DOHH2 (cell line): ENCODE data around the gene FUT3.

ENCODE experiments used
- H3F3A ChIP-seq: fragments of 200-600 bp; sonication (generic), shearing (Covaris generic); 2 replicates; pipeline ENCODE4 v1.6.0; 2016; ENCODE audit warnings: antibody characterized with exemption, mild to moderate bottlenecking; ENCODE audit not compliant: control insufficient read depth, insufficient read depth
- H3K27ac ChIP-seq: fragments of 200-600 bp; sonication (generic); 2 replicates; pipeline ENCODE4 v1.5.1; 2014; ENCODE audit warnings: low read depth, mild to moderate bottlenecking, low read length, moderate library complexity
- H3K27me3 ChIP-seq: fragments of 200-600 bp; sonication (generic); 2 replicates; pipeline ENCODE4 v1.6.1; 2014; ENCODE audit warnings: mild to moderate bottlenecking, low read length, mixed read lengths; ENCODE audit not compliant: control insufficient read depth
- H3K36me3 ChIP-seq: fragments of 200-600 bp; sonication (generic); 2 replicates; pipeline ENCODE4 v1.6.1; 2014; ENCODE audit warnings: mild to moderate bottlenecking, low read length, moderate library complexity, mixed read lengths; ENCODE audit not compliant: control insufficient read depth
- H3K4me1 ChIP-seq: fragments of 200-600 bp; sonication (generic); 2 replicates; pipeline ENCODE4 v1.6.1; 2014; ENCODE audit warnings: mild to moderate bottlenecking, low read length, mixed read lengths; ENCODE audit not compliant: control insufficient read depth
- H3K4me2 ChIP-seq: fragments of 200-600 bp; sonication (generic); 2 replicates; pipeline ENCODE4 v1.6.0; 2014; ENCODE audit warnings: mild to moderate bottlenecking, low read length, moderate library complexity
- H3K4me3 ChIP-seq: fragments of 200-600 bp; sonication (generic); 2 replicates; pipeline ENCODE4 v1.5.1; 2014; ENCODE audit warnings: mild to moderate bottlenecking, low read length, mixed read lengths
- H3K79me2 ChIP-seq: fragments of 200-600 bp; sonication (generic); 2 replicates; pipeline ENCODE4 v1.6.1; 2014; ENCODE audit warnings: mild to moderate bottlenecking, low read length, mixed read lengths; ENCODE audit not compliant: control insufficient read depth
- H3K9me2 ChIP-seq: fragments of 200-600 bp; sonication (generic); replicated peaks from 2 replicates; pipeline ENCODE4 v1.6.1; 2014; ENCODE audit warnings: mild to moderate bottlenecking, low read length, mixed read lengths; ENCODE audit not compliant: control insufficient read depth
- H3K9me3 ChIP-seq: fragments of 200-600 bp; sonication (generic); 2 replicates; pipeline ENCODE4 v1.6.1; 2014; ENCODE audit warnings: antibody characterized with exemption, low read length, mixed read lengths; ENCODE audit not compliant: control insufficient read depth, insufficient read depth
- H4K20me1 ChIP-seq: fragments of 200-600 bp; sonication (generic); 2 replicates; pipeline ENCODE4 v1.6.0; 2014; ENCODE audit warnings: low read depth, mild to moderate bottlenecking, antibody characterized with exemption, low read length, moderate library complexity; ENCODE audit not compliant: control insufficient read depth, insufficient read depth
- EZH2phosphoT487 ChIP-seq: fragments of 200-600 bp; sonication (generic); IDR thresholded peaks from 2 replicates; pipeline ENCODE4 v1.6.1; 2017; ENCODE audit warnings: borderline replicate concordance, mild to moderate bottlenecking, antibody characterized with exemption, low read length, moderate library complexity, mixed read lengths
- TF ChIP-seq, protein P1 (sequence below): fragments of 200-600 bp; sonication (generic); IDR thresholded peaks from one replicate; pipeline ENCODE4 v1.5.1; 2014; ENCODE audit warnings: antibody characterized with exemption, mild to moderate bottlenecking, low read depth, low read length; ENCODE audit not compliant: poor library complexity, severe bottlenecking

The FUT3 gene

DNA sequence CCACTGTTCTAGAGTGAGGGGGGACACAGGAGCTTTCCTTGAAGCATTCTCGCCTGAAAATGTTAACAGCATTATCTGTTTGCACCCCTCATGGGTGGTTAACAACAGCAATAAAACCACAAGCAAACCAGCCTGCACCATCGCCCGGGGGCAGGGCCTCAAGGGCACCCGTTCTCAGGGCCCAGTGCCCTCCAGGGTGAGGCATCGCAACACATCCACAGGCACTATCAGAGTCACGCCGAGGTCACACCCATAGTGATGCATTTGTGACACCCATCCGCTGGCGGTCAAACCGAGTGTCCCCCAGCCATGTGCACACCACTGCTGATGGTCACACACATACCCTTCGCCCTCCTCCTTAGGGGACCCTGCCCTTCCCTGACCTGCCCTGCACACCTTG, 14.5 kb upstream of the FUT3 start:
- no peak for TF ChIP-seq EZH2phosphoT487
- TF ChIP-seq, protein P1, sequence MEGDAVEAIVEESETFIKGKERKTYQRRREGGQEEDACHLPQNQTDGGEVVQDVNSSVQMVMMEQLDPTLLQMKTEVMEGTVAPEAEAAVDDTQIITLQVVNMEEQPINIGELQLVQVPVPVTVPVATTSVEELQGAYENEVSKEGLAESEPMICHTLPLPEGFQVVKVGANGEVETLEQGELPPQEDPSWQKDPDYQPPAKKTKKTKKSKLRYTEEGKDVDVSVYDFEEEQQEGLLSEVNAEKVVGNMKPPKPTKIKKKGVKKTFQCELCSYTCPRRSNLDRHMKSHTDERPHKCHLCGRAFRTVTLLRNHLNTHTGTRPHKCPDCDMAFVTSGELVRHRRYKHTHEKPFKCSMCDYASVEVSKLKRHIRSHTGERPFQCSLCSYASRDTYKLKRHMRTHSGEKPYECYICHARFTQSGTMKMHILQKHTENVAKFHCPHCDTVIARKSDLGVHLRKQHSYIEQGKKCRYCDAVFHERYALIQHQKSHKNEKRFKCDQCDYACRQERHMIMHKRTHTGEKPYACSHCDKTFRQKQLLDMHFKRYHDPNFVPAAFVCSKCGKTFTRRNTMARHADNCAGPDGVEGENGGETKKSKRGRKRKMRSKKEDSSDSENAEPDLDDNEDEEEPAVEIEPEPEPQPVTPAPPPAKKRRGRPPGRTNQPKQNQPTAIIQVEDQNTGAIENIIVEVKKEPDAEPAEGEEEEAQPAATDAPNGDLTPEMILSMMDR: no peak
- no peaks in the 10 kb centered on the region for H3K4me1 ChIP-seq

DNA sequence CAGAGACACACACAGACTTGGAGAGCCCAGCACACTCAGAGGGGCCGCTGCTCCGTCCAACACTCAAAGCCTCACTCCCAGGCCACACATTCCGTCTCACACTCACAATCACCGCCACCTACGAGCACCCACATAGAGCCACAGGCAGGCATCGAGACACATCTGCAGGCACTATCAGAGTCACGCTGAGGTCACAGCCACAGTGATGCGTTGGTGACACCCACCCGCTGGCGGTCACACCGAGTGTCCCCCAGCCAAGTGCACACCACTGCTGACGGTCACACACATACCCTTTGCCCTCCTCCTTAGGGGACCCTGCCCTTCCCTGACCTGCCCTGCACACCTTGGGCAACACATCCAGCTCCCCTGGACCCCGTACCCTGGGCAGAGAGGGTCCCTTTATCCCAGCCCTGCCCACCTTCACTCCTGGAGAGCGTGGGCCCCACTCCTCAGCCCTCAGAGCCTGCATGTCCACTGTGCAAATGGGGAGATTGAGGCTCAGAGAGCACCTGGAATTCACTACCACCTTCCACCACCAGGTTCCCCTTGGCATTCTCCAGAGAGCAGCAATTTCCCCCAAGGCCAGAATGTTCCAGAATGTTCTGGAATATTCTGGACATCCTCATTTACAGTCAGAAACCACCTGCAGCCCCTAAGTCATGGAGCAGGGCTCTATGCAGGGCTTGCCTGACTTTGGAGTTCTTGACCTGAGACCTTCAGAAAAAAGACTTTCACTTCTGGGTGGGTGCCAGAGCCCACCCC, 13.7 kb upstream of the FUT3 start:
- no peak for TF ChIP-seq EZH2phosphoT487
- TF ChIP-seq, protein P1: no peak
- Histone ChIP-seq H3K9me2 (no peaks in the 10 kb centered on the region), H3K27me3 (no peaks in the 10 kb centered on the region)

More for the DNA sequence above, 14.5 kb upstream of the FUT3 start:
- Histone ChIP-seq H3K27me3 (no peaks in the 10 kb centered on the region), H3K9me2 (no peaks in the 10 kb centered on the region), H3K79me2 (no peaks in the 10 kb centered on the region), H3K4me3 (no peak overlapping the region), H3K4me2 (no peak overlapping the region), H3K9me3 (no peaks in the 10 kb centered on the region), H3F3A (no peaks in the 10 kb centered on the region), H3K27ac (no peak overlapping the region), H3K36me3 (no peaks in the 10 kb centered on the region), H4K20me1 (no peaks in the 10 kb centered on the region)

DNA sequence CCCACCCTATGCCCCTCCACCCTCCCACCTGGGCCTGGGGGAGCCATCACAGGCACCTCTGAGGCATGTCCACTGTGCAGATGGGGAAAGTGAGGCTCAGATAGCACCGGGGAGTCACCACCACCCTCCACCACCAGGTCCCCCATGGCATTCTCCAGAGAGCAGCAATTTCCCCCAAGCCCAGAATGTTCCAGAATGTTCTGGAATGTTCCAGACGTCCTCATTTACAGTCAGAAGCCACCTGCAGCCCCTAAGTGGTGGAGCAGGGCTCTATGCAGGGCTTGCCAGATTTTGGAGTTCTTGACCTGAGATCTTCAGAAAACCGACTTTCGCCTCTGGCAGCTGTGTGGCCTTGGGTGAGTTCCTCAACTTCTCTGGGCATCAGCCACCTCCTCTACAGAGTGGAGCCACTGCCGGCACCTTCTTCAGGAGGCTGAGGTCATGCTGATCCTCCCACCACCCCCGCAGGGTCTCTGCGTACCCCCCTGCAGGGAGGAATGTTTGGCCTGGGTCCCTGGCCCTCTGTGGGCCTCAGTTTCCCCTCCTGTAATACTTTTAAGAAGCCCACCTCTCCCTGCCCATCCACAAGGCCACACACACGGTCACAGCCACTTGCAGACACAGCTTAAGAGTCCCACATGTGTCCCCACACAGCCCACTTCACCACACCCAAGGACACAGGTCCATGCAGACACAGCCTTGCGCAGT, 12.9 kb upstream of the FUT3 start:
- TF ChIP-seq, protein P1: no peak
- H3K27me3 ChIP-seq: no peaks in the 10 kb centered on the region

More for the DNA sequence above, 13.7 kb upstream of the FUT3 start:
- H3K4me3 ChIP-seq: no peak overlapping the region
- H4K20me1 ChIP-seq: no peaks in the 10 kb centered on the region
- no peaks in the 10 kb centered on the region for H3K4me1 ChIP-seq
- H3K9me3 ChIP-seq: no peaks in the 10 kb centered on the region
- no peaks in the 10 kb centered on the region for H3F3A ChIP-seq
- H3K4me2 ChIP-seq: no peak overlapping the region
- no peak overlapping the region for H3K27ac ChIP-seq
- H3K36me3 ChIP-seq: no peaks in the 10 kb centered on the region
- no peaks in the 10 kb centered on the region for H3K79me2 ChIP-seq

More for the DNA sequence above, 12.9 kb upstream of the FUT3 start:
- no peaks in the 10 kb centered on the region for H3K79me2 ChIP-seq
- no peak overlapping the region for H3K27ac ChIP-seq
- H3K9me3 ChIP-seq: no peaks in the 10 kb centered on the region
- H3K4me1 ChIP-seq: no peaks in the 10 kb centered on the region
- H3K4me2 ChIP-seq: no peak overlapping the region
- no peaks in the 10 kb centered on the region for H3F3A ChIP-seq
- H3K9me2 ChIP-seq: no peaks in the 10 kb centered on the region
- no peaks in the 10 kb centered on the region for H3K36me3 ChIP-seq
- H4K20me1 ChIP-seq: no peaks in the 10 kb centered on the region
- no peak overlapping the region for H3K4me3 ChIP-seq
